BJ (cell line): ENCODE results near the gene ASB15. TPM values are rescaled to one million over a fixed set of nuclear protein-coding genes. Genes with fewer than 3 reads are reported as not detected.

Experiments
- CTCF ChIA-PET: fragments of 350-600 bp; formaldehyde crosslinking; extraction: SDS; loops from one replicate; lab custom pipeline; 2021; ENCODE audit warnings: antibody characterized with exemption, inconsistent platforms; lab: Yijun Ruan, JAX
- POLR2A ChIA-PET: fragments of 300-600 bp; sonication (Branson Sonifier 250); formaldehyde crosslinking; extraction: SDS; loops from one replicate; lab custom pipeline; 2021; ENCODE audit warnings: antibody characterized with exemption; lab: Charles Lee
- DNase-seq: peaks from one replicate; pipeline ENCODE4 v3.0.0-alpha.2; 2011; ENCODE audit warnings: low read depth
- H3K27me3 ChIP-seq: 2 replicates; pipeline ENCODE4 v1.6.0; 2011; ENCODE audit warnings: low read length; ENCODE audit not compliant: control insufficient read depth, insufficient read depth
- H3K36me3 ChIP-seq: 2 replicates; pipeline ENCODE4 v1.5.1; 2011; ENCODE audit warnings: low read length; ENCODE audit not compliant: control insufficient read depth, insufficient read depth
- H3K4me3 ChIP-seq: 2 replicates; pipeline ENCODE4 v1.5.1; 2011; ENCODE audit warnings: low read depth, mild to moderate bottlenecking, control low read depth, low read length
- CTCF ChIP-seq: IDR thresholded peaks from 2 replicates; pipeline ENCODE4 v1.5.1; 2011; ENCODE audit warnings: low read depth, mild to moderate bottlenecking, control low read depth, inconsistent platforms, low read length, moderate library complexity; ENCODE audit not compliant: insufficient read depth
- polyA plus RNA-seq: library from polyadenylated mRNA; depleted of rRNA; stranded (reverse); fragments of >200 nt; gene quantifications from 2 replicates; pipeline ENCODE4 v1.2.3, GENCODE V29; 2011

Gene ASB15
- polyA plus RNA-seq, 1 experiment, result not detected

GRCh38 chr7:123612024-123612423, 10.4 kb downstream of the ASB15 start:
- CTCF ChIA-PET, result interaction anchor here (0.9 to 5.7 kb wide), 2 partner anchors 12 to 31 kb away, joined by 5 to 20 read pairs; no protein-coding TSS in a partner anchor
- POLR2A ChIA-PET, result no interaction called here
- Histone ChIP-seq H3K36me3 (no peaks in the 10 kb centered on the region), H3K27me3 (no peaks in the 10 kb centered on the region), H3K4me3 (no peak overlapping the region)
- DNase-seq, result no peak
- TF ChIP-seq CTCF, result no peak

DNA sequence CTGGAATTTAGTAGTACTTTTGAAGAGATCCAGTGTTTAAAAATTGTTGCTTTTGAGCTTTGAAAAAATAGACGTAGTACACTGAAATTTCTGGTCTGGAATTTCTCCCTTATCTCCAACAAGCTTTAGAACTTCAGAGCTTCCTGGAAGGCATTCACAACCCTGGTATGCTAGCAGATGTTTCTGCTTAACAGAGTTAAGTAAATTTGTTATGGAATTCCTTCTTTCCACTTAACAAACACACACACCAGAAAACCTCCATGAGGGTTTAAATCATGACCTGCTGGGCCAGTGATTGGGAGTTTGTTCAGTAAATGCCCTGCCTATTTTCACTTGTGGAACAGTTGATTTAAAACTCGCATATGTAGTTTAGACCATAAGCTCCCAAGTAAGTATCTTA, 13.7 kb downstream of the ASB15 start:
- no peaks in the 10 kb centered on the region for H3K36me3 ChIP-seq
- ChIA-PET POLR2A (interaction anchor here (0.6 kb wide), 1 partner anchor 34 kb away, joined by 3 read pairs; no protein-coding TSS in a partner anchor), CTCF (interaction anchor here (5.7 kb wide), 1 partner anchor 9 kb away, joined by 20 read pairs; no protein-coding TSS in a partner anchor)
- H3K27me3 ChIP-seq, result no peaks in the 10 kb centered on the region
- DNase-seq, result peak; percentile 54
- TF ChIP-seq CTCF, result no peak
- H3K4me3 ChIP-seq, result no peak overlapping the region

GRCh38 chr7:123616223-123616622, 14.6 kb downstream of the ASB15 start:
- POLR2A ChIA-PET, result no interaction called here
- Histone ChIP-seq H3K36me3 (no peaks in the 10 kb centered on the region), H3K27me3 (no peaks in the 10 kb centered on the region), H3K4me3 (no peak overlapping the region)
- TF ChIP-seq CTCF, result no peak
- DNase-seq, result peak; percentile 3
- CTCF ChIA-PET, result no interaction called here

GRCh38 chr7:123621707-123622106, 20.1 kb downstream of the ASB15 start:
- POLR2A ChIA-PET, result no interaction called here
- H3K36me3 ChIP-seq, result no peaks in the 10 kb centered on the region
- no peak for DNase-seq
- no peaks in the 10 kb centered on the region for H3K27me3 ChIP-seq
- no peak for TF ChIP-seq CTCF
- H3K4me3 ChIP-seq, result no peak overlapping the region
- CTCF ChIA-PET, result interaction anchor here (0.6 to 2.5 kb wide), 3 partner anchors 41 to 1124 kb away, joined by 3 to 8 read pairs (median 4); no protein-coding TSS in a partner anchor

DNA sequence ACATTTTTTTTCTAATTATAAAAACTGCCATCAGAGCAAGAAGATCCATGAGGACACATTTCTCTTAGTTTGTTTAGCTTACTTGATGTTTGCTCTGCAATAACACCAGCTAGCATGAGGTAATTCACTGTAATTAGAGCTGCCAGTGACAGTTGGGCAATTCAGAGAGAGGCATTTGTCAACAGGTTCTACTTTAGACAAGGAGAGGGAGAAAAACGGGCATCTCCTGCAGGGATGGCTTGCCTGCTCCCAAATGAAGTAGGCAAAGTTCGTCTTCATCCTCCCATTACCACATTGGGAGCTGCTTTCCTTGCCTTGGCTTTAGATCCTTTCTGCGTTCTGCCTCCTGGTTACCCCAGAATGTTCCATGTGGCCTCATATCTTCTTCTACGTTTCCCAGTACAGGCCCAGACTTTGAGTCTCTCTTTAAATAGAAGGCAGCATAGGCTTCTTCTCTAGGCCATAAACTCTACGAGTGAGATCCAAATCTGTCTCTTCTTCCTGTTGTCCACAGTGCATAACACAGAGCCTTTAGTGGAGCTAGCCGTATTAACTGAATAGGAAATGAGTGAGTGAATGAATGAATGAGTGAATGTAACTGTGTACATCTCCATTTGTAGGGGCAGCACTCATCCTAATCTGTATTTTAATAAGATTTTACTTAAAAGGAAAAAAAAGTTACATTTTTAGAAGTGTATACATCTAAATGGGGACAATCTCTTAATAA, 21.2 kb downstream of the ASB15 start:
- DNase-seq, result no peak
- Histone ChIP-seq H3K27me3 (no peaks in the 10 kb centered on the region), H3K36me3 (no peaks in the 10 kb centered on the region), H3K4me3 (no peak overlapping the region)
- CTCF ChIA-PET, result interaction anchor here (0.7 to 2.5 kb wide), 3 partner anchors 20 to 129 kb away, joined by 3 to 8 read pairs (median 3); no protein-coding TSS in a partner anchor
- POLR2A ChIA-PET, result no interaction called here
- no peak for TF ChIP-seq CTCF
